Dermis blood vessel endothelial cell (primary cell): ENCODE data around the gene NET1. TPM values are rescaled to one million over a fixed set of nuclear protein-coding genes. Genes with fewer than 3 reads are reported as not detected.
A peak's percentile ranks its signal among the peaks of the same experiment; 100 is the strongest.

Source experiments
- DNase-seq: peaks from one replicate; pipeline ENCODE4 v3.0.0; 2010
- total RNA-seq: library from RNA; depleted of rRNA; stranded (reverse); fragments of >200 nt; gene quantifications from 2 replicates; pipeline ENCODE4 v1.2.3, GENCODE V29; 2014

NET1 gene
- total RNA-seq, 1 donor from 2014 or later = 21.1 TPM

- DNase-seq = no peak
These were observed 73.8 kb downstream of the NET1 start for GRCh38 chr10:5485948-5486852.

GRCh38 chr10:5486853-5487235, 74.5 kb downstream of the NET1 start:
- DNase-seq = no peak

GRCh38 chr10:5488272-5489161, 76.2 kb downstream of the NET1 start:
- no peak for DNase-seq

DNA sequence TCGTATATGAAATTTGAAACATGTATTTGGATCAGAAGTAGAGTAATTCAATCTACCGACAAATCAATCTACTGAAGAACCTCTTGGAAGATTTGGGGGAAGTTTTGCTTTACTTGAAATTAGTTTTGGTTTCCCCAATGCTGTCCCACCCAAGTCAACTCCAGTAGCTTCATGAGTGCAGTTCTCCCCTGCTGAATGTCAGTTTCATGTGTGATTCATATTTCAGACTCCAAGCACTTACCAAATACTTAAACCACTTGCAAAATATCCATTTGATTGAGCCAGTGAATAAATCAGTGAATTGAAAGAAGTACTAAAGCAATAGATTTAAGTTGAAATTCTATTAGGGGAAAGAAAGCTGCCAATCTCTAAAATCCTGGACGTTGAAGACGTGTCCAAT, 77.7 kb downstream of the NET1 start:
- DNase-seq = no peak

GRCh38 chr10:5490698-5491464, 78.5 kb downstream of the NET1 start:
- DNase-seq = no peak

GRCh38 chr10:5491477-5491876, 79.1 kb downstream of the NET1 start:
- no peak for DNase-seq

- DNase-seq = no peak
These were observed 80.0 kb downstream of the NET1 start for GRCh38 chr10:5492322-5492855.

DNA sequence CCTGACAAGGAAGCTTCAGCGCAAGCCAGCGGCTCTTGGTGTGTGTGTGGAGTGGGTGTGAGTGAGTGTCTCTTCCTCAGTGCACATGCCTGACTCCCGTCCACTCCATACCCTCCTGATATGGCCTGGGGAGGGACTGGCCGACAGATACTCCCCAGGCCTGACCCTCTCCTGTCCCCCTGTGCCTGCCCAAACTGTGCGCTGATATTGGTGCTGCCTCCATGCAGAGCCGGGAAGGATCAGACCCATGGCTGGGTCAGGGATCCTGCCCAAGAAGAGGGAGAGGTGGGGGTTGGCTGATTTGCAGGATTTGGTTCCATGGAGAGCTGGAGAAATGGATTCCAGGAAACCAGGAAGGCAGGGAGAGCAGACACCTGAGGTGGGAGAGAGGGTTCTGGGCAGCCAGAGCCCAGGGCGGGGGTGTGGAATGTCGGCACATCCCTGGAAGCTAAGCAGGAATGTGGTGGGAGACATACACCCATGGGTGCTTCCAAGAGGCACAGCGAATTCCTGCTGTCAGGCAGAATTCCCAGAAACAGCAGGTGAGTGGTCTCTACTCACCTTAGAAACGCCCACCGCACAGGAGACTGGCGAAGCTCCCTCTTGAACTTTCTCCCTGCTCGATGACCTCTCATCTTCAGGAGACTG, 80.7 kb downstream of the NET1 start:
- no peak for DNase-seq

DNA sequence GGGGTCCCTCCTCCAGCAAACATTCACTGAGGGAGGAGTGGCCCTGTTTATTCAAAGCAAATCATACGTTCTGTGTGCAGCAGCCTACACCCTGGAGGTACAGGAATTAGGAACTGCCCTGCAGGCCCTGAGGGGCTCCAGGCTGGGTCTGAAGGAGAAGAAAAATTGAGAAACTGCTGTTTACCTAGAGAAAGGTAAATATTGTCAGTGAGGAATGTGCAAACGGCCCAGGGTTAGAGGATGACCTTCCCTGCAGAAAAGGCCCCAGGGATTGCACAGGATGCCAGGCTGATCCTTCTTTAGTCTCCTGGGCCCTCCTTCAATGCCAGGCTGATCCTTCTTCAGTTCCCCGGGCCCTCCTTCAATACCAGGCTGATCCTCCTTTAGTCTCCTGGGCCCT, 81.3 kb downstream of the NET1 start:
- no peak for DNase-seq

- DNase-seq = no peak
These were observed 82.3 kb downstream of the NET1 start for GRCh38 chr10:5494611-5495010.

- DNase-seq = no peak
These were observed 84.2 kb downstream of the NET1 start for GRCh38 chr10:5496261-5497250.

- no peak for DNase-seq
These were observed 84.9 kb downstream of the NET1 start for GRCh38 chr10:5497289-5497688.

GRCh38 chr10:5497948-5498730, 85.8 kb downstream of the NET1 start:
- DNase-seq = no peak

DNA sequence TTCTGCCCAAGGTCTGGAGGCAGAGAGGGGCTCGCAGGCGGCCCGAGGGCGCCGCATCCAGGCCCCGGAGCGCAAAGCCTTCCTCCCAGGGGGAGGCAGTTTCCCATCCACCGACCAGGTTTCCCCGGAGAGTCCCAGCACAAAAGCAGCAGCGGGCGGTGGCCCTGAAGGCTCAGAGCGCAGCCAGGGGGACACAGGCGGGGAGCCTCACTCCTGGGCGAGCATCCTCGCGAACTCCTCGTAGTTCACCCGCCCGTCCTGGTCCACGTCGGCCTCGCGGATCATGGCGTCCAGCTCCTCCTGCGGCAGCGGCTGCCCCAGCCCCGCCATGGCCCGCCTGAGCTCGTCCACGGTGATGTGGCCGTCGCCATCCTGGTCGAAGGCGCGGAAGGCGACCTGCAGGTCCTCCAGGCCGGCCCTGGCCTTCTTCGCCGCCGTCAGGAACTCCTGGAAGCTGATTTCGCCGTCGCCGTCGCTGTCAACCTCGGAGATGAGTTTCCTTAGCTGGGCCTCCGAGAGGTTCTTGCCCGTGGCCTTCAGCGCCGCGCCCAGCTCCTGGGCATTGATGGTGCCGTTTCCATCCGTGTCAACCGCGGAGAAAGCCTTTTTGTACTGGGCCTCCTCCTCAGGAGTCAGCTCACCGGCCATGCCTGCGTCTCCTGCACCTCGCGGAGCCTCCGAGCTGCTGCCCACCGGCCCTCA, 86.6 kb downstream of the NET1 start:
- no peak for DNase-seq

DNA sequence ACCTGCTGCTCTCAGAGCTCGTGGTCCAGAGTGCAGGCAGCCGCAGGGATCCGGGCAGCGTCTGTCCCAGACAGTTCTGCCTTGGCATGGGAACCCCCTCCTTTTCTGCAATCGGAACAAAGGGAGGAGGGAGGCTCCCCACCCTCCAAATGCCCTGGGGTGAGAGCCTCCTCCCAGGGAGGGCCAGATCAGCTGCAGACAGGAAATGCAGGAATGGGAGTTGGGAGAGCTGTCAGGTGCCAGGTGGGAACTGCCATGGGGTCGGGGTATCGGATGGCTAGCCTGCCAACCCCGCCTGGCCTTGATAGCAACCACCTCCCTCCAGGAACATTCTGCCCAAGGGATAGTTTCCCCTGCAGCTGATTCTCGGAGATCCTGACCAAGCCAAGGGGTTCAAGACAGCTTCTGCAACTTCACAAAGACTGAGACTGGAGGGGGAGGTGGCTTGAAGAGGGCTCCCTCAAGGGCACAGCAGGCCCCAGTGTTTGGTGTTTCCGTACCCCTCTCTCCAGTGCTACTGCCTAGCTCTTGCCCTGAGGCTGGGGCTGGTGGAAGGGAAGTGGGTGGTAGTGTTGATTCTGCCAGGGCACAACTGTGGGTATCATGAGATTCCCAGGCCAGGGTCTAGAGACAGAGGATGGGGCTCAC, 87.3 kb downstream of the NET1 start, which contains the start of gene CALML5:
Gene CALML5 (minus strand): TSS at position 78 of the 648 bp plus-strand sequence. CDS start 132 bp downstream, outside the sequence.
- DNase-seq = no peak

DNA sequence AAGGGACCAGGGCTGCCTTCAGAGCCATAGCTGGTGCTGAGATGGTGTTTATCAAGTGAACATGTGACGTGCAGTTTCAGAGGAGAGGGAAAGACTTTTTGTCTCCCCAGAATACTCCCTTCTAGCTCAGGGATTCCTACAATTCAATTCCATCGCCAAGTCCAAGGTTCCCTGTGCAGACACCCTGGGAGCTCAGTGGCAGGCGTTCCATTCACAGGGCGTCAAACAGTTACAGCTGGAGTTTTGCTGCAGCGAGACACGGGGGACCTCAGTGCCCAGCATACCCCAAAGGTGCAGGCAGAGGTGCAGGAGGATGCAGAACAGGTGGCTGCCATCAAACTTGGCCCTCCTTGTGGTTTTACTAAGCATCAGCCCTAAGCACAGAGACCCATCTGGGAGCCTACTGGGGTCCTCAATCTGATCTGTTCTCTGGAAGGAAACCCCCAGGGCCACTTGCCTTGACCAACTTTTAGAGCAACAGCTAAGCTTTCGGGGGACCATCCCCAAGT, 87.9 kb downstream of the NET1 start:
- no peak for DNase-seq

DNA sequence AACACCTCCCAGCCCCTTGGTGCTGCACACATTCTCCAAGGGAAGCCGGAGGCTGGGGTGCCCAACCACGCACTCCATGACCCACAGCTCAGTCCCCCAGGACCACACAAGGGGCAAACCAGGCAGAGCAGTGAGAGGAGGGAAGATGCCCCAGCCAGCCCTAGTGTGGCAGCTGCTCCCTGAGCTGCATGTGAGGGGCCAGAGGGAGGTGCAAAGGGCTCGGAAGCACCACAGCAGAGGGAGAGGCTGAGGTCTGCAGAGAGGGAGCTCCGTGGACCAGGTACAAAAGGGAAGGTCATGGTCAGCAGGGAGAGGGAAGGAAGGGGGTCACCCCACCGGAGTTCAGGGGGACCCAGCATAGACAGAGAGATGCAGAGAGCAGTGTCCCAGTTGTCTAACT, 88.6 kb downstream of the NET1 start:
- no peak for DNase-seq

- peak; percentile 20 for DNase-seq
These were observed 89.7 kb downstream of the NET1 start for GRCh38 chr10:5502061-5502521.
